K562 (cell line): ENCODE data around the gene ATP2A1. TPM values are rescaled to one million over a fixed set of nuclear protein-coding genes. Genes with fewer than 3 reads are reported as not detected.

Experiments
- BRCA1 ChIP-seq, 2 experiments: fragments of 450-650 bp in 1 of 2; sonication (generic) in 1 of 2; formaldehyde crosslinking in 1 of 2; IDR thresholded peaks; 2 replicates each; pipeline versions ENCODE4 v1.5.0 to v1.6.1; 2017 to 2020; ENCODE audit warnings: mild to moderate bottlenecking in 1 of 2, missing genetic modification reagents in 1 of 2
- CBFB ChIP-seq: sonication (generic); formaldehyde crosslinking; IDR thresholded peaks from 2 replicates; pipeline ENCODE4 v1.4.0; 2020; ENCODE audit warnings: mild to moderate bottlenecking, missing genetic modification reagents
- GATA2 ChIP-seq: sonication (generic); formaldehyde crosslinking; IDR thresholded peaks from 2 replicates; pipeline ENCODE4 v1.4.0; 2020; ENCODE audit warnings: mild to moderate bottlenecking, missing genetic modification reagents
- GTF2F1 ChIP-seq: IDR thresholded peaks from 2 replicates; pipeline ENCODE4 v1.6.1; 2011; ENCODE audit warnings: low read depth, low read length, improper control_type of control experiment
- MBD2 ChIP-seq: sonication (generic); IDR thresholded peaks from 2 replicates; pipeline ENCODE4 v1.6.1; 2016; ENCODE audit warnings: low read depth, borderline replicate concordance
- MTF1 ChIP-seq: fragments of 250-450 bp; sonication (Bioruptor Pico); IDR thresholded peaks from 2 replicates; pipeline ENCODE4 v1.9.0; 2021; ENCODE audit warnings: moderate library complexity, mild to moderate bottlenecking, inconsistent platforms, borderline replicate concordance
- NBN ChIP-seq: fragments of 450-650 bp; IDR thresholded peaks from 2 replicates; pipeline ENCODE4 v1.6.1; 2016; ENCODE audit warnings: low read depth, mild to moderate bottlenecking
- NFRKB ChIP-seq: fragments of 450-650 bp; IDR thresholded peaks from 2 replicates; pipeline ENCODE4 v1.6.1; 2016; ENCODE audit warnings: low read depth
- RAD21 ChIP-seq, 2 experiments: fragments of 250-450 bp in 1 of 2; fragments of 450-650 bp in 1 of 2; sonication (Bioruptor Pico) in 1 of 2; formaldehyde crosslinking in 1 of 2; IDR thresholded peaks in 1 of 2; conservative IDR thresholded peaks in 1 of 2; 2 replicates each; pipeline versions ENCODE4 v1.4.0 to v1.8.0; 2020 to 2022; ENCODE audit warnings: mild to moderate bottlenecking in 2 of 2, moderate library complexity in 1 of 2
- SAP30 ChIP-seq: fragments of 200-600 bp; sonication (generic); IDR thresholded peaks from 2 replicates; pipeline ENCODE4 v1.6.1; 2012; ENCODE audit warnings: borderline replicate concordance, low read depth, mild to moderate bottlenecking, moderate library complexity, low read length, control low read depth, inconsistent platforms; ENCODE audit not compliant: insufficient read depth, poor library complexity, severe bottlenecking
- SLC30A9 ChIP-seq: fragments of 250-450 bp; sonication (Bioruptor Pico); IDR thresholded peaks from 2 replicates; pipeline ENCODE4 v1.8.0; 2022; ENCODE audit warnings: mild to moderate bottlenecking, moderate library complexity
- WHSC1 ChIP-seq: IDR thresholded peaks from one replicate; pipeline ENCODE4 v1.6.1; 2012; ENCODE audit warnings: low read length, control low read depth, inconsistent platforms
- XRCC4 ChIP-seq: IDR thresholded peaks from one replicate; pipeline ENCODE4 v1.6.1; 2011; ENCODE audit not compliant: insufficient read depth, insufficient read length; ENCODE audit errors: extremely low read depth
- YBX1 ChIP-seq: fragments of 450-650 bp; IDR thresholded peaks from 2 replicates; pipeline ENCODE4 v1.7.1; 2016; ENCODE audit warnings: mild to moderate bottlenecking
- ZNF57 ChIP-seq: fragments of 450-650 bp; formaldehyde crosslinking; IDR thresholded peaks from 2 replicates; pipeline ENCODE4 v1.4.0; 2020; ENCODE audit warnings: mild to moderate bottlenecking, moderate library complexity
- polyA plus RNA-seq, 8 experiments: library from polyadenylated mRNA; depleted of rRNA in 4 of 8; stranded (reverse) in 5 of 8; unstranded in 3 of 8; fragments of >200 nt; fragmentation: Nextera tagmentation in 2 of 8; fragmentation: Illumina TruSeq in 1 of 8; extraction: Ambion mirVana in 2 of 8; extraction: Trizol in 1 of 8; gene quantifications; 2 replicates each; pipeline versions ENCODE4 v1.2.1 to v1.2.3, GENCODE V29; 2011 to 2014; ENCODE audit warnings: inconsistent platforms in 1 of 8, missing spikeins in 1 of 8
- total RNA-seq, 7 experiments: library from RNA; depleted of rRNA in 6 of 7; stranded (reverse); fragments of >200 nt in 6 of 7; fragmentation: Illumina TruSeq in 2 of 7; extraction: Trizol in 2 of 7; gene quantifications; 2 replicates each; pipeline versions ENCODE4 v1.2.1 to v1.2.3, GENCODE V29; 2011 to 2021; ENCODE audit warnings: low replicate concordance in 1 of 7
- TF ChIP-seq, protein P1 (sequence below): fragments of 450-650 bp; IDR thresholded peaks from 2 replicates; pipeline ENCODE4 v1.6.1; 2018; ENCODE audit not compliant: partially characterized antibody
- TF ChIP-seq, protein P2 (sequence below), 2 experiments: fragments of 450-650 bp; IDR thresholded peaks; 2 replicates each; pipeline ENCODE4 v1.6.1; 2016
- TF ChIP-seq, protein P3 (sequence below): sonication (generic); formaldehyde crosslinking; IDR thresholded peaks from 2 replicates; pipeline ENCODE4 v1.8.1; 2023; ENCODE audit warnings: mild to moderate bottlenecking, missing genetic modification reagents, moderate library complexity
- TF ChIP-seq, protein P4 (sequence below): fragments of 250-450 bp; sonication (Bioruptor Pico); IDR thresholded peaks from 2 replicates; pipeline ENCODE4 v1.5.0; 2022; ENCODE audit warnings: mild to moderate bottlenecking

ATP2A1 gene
- total and polyA plus RNA-seq, 9 of the 15 experiments (the other 6 are each of a cell fraction or from before 2014, with no cell fraction given): 0.25 to 2.6 (median 0.65) TPM

DNA sequence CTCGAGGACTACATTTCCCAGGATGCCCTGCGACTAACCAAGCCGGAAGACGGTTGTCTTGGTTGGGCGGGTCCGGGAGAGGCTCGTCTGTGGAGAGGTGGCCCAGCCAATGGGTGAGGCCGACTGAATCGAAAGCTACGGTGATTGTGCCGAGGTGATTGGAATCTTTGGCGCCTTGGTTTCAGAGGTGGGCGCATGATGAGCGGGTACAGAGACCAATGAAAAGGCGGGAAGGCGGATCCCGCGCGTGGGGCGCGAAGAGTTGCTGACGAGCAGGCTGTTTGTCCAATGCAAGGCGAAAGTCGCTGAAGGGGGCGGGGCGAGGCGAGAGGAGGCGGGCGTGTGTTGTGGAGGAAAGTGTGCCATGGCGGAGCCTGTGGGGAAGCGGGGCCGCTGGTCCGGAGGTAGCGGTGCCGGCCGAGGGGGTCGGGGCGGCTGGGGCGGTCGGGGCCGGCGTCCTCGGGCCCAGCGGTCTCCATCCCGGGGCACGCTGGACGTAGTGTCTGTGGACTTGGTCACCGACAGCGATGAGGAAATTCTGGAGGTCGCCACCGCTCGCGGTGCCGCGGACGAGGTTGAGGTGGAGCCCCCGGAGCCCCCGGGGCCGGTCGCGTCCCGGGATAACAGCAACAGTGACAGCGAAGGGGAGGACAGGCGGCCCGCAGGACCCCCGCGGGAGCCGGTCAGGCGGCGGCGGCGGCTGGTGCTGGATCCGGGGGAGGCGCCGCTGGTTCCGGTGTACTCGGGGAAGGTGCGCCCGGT lies 72.5 kb downstream of the ATP2A1 start, which contains the start of gene NFATC2IP (continued):
- TF ChIP-seq, protein P1, sequence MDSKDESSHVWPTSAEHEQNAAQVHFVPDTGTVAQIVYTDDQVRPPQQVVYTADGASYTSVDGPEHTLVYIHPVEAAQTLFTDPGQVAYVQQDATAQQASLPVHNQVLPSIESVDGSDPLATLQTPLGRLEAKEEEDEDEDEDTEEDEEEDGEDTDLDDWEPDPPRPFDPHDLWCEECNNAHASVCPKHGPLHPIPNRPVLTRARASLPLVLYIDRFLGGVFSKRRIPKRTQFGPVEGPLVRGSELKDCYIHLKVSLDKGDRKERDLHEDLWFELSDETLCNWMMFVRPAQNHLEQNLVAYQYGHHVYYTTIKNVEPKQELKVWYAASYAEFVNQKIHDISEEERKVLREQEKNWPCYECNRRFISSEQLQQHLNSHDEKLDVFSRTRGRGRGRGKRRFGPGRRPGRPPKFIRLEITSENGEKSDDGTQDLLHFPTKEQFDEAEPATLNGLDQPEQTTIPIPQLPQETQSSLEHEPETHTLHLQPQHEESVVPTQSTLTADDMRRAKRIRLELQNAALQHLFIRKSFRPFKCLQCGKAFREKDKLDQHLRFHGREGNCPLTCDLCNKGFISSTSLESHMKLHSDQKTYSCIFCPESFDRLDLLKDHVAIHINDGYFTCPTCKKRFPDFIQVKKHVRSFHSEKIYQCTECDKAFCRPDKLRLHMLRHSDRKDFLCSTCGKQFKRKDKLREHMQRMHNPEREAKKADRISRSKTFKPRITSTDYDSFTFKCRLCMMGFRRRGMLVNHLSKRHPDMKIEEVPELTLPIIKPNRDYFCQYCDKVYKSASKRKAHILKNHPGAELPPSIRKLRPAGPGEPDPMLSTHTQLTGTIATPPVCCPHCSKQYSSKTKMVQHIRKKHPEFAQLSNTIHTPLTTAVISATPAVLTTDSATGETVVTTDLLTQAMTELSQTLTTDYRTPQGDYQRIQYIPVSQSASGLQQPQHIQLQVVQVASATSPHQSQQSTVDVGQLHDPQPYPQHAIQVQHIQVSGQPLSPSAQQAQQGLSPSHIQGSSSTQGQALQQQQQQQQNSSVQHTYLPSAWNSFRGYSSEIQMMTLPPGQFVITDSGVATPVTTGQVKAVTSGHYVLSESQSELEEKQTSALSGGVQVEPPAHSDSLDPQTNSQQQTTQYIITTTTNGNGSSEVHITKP: peak; percentile 66
- TF ChIP-seq GTF2F1 (0 out of 2 replicates have a peak, but pooled peaks have one; percentile 7), ZNF57 (CRISPR knock-in tag) (no peak), SAP30 (peak; percentile 55), BRCA1 (IDR thresholded peaks at IDR 0.05) (no peak), BRCA1 (CRISPR knock-in tag; IDR thresholded peaks at IDR 0.05) (no peak), MBD2 (peak; percentile 98), RAD21 (CRISPR knock-in tag; conservative IDR thresholded peaks at IDR 0.05 in 1 of 2, IDR thresholded peaks at IDR 0.05 in 1 of 2) (no peak), MTF1 (no peak), NFRKB (peak; percentile 92; the same call in 1 of the 2 replicates), GATA2 (peak; percentile 94), NBN (no peak), WHSC1 (no peak), CBFB (no peak), SLC30A9 (no peak), YBX1 (no peak), XRCC4 (no peak)
- TF ChIP-seq, protein P2, sequence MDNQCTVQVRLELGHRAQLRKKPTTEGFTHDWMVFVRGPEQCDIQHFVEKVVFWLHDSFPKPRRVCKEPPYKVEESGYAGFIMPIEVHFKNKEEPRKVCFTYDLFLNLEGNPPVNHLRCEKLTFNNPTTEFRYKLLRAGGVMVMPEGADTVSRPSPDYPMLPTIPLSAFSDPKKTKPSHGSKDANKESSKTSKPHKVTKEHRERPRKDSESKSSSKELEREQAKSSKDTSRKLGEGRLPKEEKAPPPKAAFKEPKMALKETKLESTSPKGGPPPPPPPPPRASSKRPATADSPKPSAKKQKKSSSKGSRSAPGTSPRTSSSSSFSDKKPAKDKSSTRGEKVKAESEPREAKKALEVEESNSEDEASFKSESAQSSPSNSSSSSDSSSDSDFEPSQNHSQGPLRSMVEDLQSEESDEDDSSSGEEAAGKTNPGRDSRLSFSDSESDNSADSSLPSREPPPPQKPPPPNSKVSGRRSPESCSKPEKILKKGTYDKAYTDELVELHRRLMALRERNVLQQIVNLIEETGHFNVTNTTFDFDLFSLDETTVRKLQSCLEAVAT (IDR thresholded peaks at IDR 0.05): peak in 1 of 2 experiments; percentile 92; a peak in 1 of 4 replicates
- TF ChIP-seq, protein P3, sequence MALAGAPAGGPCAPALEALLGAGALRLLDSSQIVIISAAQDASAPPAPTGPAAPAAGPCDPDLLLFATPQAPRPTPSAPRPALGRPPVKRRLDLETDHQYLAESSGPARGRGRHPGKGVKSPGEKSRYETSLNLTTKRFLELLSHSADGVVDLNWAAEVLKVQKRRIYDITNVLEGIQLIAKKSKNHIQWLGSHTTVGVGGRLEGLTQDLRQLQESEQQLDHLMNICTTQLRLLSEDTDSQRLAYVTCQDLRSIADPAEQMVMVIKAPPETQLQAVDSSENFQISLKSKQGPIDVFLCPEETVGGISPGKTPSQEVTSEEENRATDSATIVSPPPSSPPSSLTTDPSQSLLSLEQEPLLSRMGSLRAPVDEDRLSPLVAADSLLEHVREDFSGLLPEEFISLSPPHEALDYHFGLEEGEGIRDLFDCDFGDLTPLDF (CRISPR knock-in tag): peak; percentile 97
- TF ChIP-seq, protein P4, sequence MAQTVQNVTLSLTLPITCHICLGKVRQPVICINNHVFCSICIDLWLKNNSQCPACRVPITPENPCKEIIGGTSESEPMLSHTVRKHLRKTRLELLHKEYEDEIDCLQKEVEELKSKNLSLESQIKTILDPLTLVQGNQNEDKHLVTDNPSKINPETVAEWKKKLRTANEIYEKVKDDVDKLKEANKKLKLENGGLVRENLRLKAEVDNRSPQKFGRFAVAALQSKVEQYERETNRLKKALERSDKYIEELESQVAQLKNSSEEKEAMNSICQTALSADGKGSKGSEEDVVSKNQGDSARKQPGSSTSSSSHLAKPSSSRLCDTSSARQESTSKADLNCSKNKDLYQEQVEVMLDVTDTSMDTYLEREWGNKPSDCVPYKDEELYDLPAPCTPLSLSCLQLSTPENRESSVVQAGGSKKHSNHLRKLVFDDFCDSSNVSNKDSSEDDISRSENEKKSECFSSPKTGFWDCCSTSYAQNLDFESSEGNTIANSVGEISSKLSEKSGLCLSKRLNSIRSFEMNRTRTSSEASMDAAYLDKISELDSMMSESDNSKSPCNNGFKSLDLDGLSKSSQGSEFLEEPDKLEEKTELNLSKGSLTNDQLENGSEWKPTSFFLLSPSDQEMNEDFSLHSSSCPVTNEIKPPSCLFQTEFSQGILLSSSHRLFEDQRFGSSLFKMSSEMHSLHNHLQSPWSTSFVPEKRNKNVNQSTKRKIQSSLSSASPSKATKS (CRISPR knock-in tag): no peak
